ENCODE measurements around the gene TOM1.

Gene TOM1

DNA sequence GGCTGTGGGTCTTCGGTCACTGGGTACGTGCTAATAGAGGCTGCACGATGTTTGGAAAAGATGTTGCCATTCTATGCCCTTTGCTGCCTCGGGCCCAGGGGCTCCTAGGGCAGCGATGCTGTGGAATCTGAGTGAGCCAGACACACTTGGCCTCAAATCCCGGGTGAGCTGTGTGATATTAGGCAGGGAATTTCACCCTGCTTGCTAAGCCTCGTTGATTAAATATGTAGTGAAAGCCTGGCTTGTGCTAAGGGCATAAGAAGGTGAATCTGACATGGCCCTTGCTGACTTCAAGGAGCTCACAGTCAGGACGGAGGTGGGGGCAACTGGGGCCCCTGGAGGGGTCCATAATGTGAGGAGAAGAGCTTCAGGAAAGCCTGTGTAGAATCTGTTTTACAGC lies 75.8 kb downstream of the TOM1 start:
- no peak for TF ChIP-seq CTCF (IDR thresholded peaks at IDR 0.05; ENCODE audit: extremely low read depth, insufficient read depth, missing control alignments)
- no peak for DNase-seq (ENCODE audit: low spot score)
- in situ Hi-C loops (cut with MboI; ENCODE audit: low pct_unique_long_range_greater_than_20kb, low sequenced_read_pairs, unreplicated experiment), result no loop called here

DNA sequence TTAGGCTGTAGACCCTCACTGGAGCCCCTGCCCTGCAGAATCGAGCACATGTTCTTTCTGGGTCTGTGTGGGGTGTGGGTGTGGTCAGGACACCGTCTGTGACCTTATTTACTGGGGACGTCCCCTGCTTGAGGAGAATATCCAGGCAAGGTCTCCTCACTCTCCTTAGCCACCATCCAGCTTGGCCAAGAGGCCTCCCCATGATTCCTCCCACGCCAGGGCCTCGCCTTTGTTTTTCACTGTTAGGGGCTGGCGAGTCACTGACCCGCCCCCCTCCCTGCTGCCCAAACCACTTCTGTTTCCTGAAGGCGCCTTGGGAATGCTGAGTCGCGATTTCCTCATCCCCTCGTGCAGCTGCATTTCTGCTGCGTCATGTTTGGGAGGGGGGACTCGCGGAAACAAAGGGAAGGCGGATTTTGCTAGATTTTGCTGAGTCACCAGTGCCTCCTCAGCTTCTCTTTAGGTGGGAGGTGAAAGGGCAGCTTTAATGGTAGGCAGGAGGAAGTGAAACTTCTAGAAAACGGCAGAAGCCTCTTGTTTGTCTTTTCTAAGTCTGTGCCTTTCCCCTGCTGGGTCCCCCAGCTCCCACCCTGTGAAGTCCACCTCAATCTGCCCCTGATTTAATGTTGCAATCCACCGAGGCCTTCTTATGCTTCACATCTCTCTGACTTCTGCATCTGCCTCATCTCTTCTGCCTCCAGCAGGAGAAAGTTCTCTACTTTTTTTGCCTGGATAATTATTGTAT lies 77.2 kb downstream of the TOM1 start:
- in situ Hi-C loops (cut with MboI; ENCODE audit: low pct_unique_long_range_greater_than_20kb, low sequenced_read_pairs, unreplicated experiment), result no loop called here
- no peak for TF ChIP-seq CTCF (IDR thresholded peaks at IDR 0.05; ENCODE audit: extremely low read depth, insufficient read depth, missing control alignments)
- peak; percentile 84 for DNase-seq (ENCODE audit: low spot score)

DNA sequence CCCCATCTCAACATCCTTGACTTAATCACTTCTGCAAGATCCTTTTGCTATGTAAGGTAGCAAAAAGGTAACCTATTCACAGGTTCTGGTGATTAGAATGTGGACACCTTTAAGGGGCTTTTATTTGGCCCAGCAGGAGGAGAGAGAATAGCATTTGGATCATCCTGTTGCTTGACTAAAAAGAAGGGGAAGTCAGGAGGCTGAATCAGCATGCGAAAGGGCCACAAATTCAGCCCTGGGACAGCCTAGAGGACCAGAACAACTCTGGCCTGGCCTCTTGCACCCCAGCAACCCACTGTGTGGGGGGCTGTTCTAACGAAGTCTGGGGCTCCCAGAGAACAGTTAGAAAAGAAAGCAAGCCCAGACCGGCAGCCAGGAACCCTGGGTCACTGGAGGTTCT lies 78.0 kb downstream of the TOM1 start:
- TF ChIP-seq CTCF (IDR thresholded peaks at IDR 0.05; ENCODE audit: extremely low read depth, insufficient read depth, missing control alignments), result no peak
- no peak for DNase-seq (ENCODE audit: low spot score)
- in situ Hi-C loops (cut with MboI; ENCODE audit: low pct_unique_long_range_greater_than_20kb, low sequenced_read_pairs, unreplicated experiment), result no loop called here

GRCh38 chr22:35378621-35379020 lies 78.9 kb downstream of the TOM1 start:
- in situ Hi-C loops (cut with MboI; ENCODE audit: low pct_unique_long_range_greater_than_20kb, low sequenced_read_pairs, unreplicated experiment), result no loop called here
- DNase-seq (ENCODE audit: low spot score), result no peak
- no peak for TF ChIP-seq CTCF (IDR thresholded peaks at IDR 0.05; ENCODE audit: extremely low read depth, insufficient read depth, missing control alignments)

GRCh38 chr22:35379146-35379993 lies 79.7 kb downstream of the TOM1 start:
- DNase-seq (ENCODE audit: low spot score), result no peak
- no peak for TF ChIP-seq CTCF (IDR thresholded peaks at IDR 0.05; ENCODE audit: extremely low read depth, insufficient read depth, missing control alignments)
- in situ Hi-C loops (cut with MboI; ENCODE audit: low pct_unique_long_range_greater_than_20kb, low sequenced_read_pairs, unreplicated experiment), result no loop called here

- in situ Hi-C loops (cut with MboI; ENCODE audit: low pct_unique_long_range_greater_than_20kb, low sequenced_read_pairs, unreplicated experiment), result no loop called here
- TF ChIP-seq CTCF (IDR thresholded peaks at IDR 0.05; ENCODE audit: extremely low read depth, insufficient read depth, missing control alignments), result no peak
- DNase-seq (ENCODE audit: low spot score), result no peak
Observed at GRCh38 chr22:35380013-35380412, 80.3 kb downstream of the TOM1 start.

Measured in GM13977 (cell line).